HFF-Myc (cell line): ENCODE measurements around the gene IFT20.

Experiments
- DNase-seq: peaks from one replicate; pipeline ENCODE4 v3.0.0-alpha.2; 2011; ENCODE audit warnings: low read depth; ENCODE audit errors: extremely low read depth
- H3K4me3 ChIP-seq: replicated peaks from 2 replicates; pipeline ENCODE4 v1.5.1; 2011; ENCODE audit warnings: low read depth, mild to moderate bottlenecking, control low read depth, low read length
- CTCF ChIP-seq: IDR thresholded peaks from 2 replicates; pipeline ENCODE4 v1.5.1; 2012; ENCODE audit warnings: mild to moderate bottlenecking, low read depth, low read length, control low read depth; ENCODE audit errors: missing control alignments

IFT20 gene

GRCh38 chr17:28368915-28369683 lies 33.8 kb upstream of the IFT20 start:
- no peak for TF ChIP-seq CTCF
- H3K4me3 ChIP-seq: no peak overlapping the region
- no peak for DNase-seq

- H3K4me3 ChIP-seq: no peak overlapping the region
- no peak for TF ChIP-seq CTCF
- DNase-seq: no peak
These were observed 33.1 kb upstream of the IFT20 start for GRCh38 chr17:28368306-28368831.

GRCh38 chr17:28367641-28368305 lies 32.5 kb upstream of the IFT20 start:
- H3K4me3 ChIP-seq: no peak overlapping the region
- no peak for TF ChIP-seq CTCF
- DNase-seq: no peak

- no peak overlapping the region for H3K4me3 ChIP-seq
- TF ChIP-seq CTCF: no peak
- DNase-seq: no peak
These were observed 31.3 kb upstream of the IFT20 start for GRCh38 chr17:28366605-28367004.

GRCh38 chr17:28365487-28365886 lies 30.2 kb upstream of the IFT20 start:
- no peak overlapping the region for H3K4me3 ChIP-seq
- TF ChIP-seq CTCF: no peak
- no peak for DNase-seq

- no peak for TF ChIP-seq CTCF
- no peak within 1 kb of the TSS for H3K4me3 ChIP-seq
- no peak for DNase-seq
These were observed 29.5 kb upstream of the IFT20 start, which contains the start of gene SEBOX for GRCh38 chr17:28364665-28365363. TSS of gene SEBOX (minus strand) at chr17:28365199. CDS start at chr17:28365151, 48 bp downstream.
